WI38 (cell line): Measurements from ENCODE around the gene RUNX2.

Experiments
- H3K4me3 ChIP-seq: 2 replicates; pipeline ENCODE4 v1.5.1; 2011; ENCODE audit warnings: low read depth, mild to moderate bottlenecking, control low read depth, low read length
- TF ChIP-seq, protein P1 (sequence below): IDR thresholded peaks from 2 replicates; pipeline ENCODE4 v1.5.1; 2012; ENCODE audit warnings: low read depth, mild to moderate bottlenecking, control low read depth, low read length

Gene RUNX2

DNA sequence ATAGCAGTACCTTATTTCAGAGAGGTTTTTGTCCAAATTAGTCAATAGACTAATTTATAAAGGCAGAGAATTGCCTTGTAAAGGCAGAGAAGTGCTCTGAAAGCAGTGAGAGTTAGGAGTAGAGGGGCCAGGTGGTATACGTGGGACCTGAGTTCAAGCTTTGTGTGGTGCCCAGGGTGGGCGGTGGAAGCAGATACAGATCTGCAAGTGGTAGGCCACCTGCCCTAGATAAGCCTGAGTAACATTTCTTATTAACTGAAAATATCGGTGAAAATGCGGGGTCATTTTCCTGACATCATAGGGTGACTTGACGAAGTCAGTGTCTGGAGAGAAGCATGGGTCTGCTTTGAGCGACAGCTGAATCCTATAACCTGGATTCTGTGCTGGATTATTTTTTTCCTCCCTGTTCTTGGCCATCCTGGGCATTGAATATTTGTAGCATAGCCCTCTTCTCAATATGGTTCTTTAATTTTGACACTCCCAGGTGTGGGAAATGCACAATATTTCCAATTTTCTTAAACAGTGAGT lies 111.8 kb downstream of the RUNX2 start:
- TF ChIP-seq, protein P1, sequence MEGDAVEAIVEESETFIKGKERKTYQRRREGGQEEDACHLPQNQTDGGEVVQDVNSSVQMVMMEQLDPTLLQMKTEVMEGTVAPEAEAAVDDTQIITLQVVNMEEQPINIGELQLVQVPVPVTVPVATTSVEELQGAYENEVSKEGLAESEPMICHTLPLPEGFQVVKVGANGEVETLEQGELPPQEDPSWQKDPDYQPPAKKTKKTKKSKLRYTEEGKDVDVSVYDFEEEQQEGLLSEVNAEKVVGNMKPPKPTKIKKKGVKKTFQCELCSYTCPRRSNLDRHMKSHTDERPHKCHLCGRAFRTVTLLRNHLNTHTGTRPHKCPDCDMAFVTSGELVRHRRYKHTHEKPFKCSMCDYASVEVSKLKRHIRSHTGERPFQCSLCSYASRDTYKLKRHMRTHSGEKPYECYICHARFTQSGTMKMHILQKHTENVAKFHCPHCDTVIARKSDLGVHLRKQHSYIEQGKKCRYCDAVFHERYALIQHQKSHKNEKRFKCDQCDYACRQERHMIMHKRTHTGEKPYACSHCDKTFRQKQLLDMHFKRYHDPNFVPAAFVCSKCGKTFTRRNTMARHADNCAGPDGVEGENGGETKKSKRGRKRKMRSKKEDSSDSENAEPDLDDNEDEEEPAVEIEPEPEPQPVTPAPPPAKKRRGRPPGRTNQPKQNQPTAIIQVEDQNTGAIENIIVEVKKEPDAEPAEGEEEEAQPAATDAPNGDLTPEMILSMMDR, result no peak
- no peak overlapping the region for H3K4me3 ChIP-seq

DNA sequence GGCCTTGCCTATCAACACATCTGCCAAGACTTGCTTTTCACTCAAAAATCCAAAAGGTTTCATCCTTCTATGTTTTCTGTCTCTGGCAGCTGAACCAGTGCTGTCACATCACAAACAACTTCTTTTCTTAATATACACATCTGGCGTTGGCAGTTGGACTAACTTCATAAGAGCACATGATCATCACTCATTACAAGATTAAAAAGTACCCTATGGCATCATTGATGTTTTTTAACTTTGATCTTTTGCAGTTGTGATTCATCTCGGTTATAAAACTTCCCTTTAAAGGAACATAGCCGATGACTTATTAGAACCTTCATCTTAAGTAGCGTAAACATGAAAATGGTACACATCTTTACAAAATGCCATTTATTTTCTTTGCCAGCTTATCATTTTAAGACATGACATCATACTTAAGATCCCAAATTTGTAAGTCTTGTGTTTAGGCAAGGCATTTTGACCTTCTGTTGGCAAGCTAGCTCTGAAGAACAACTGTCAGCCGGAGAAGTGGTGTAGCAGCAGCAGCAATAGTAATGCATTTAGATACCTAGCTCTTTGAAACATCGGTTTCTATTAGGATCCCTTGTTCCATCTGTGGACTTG lies 113.8 kb downstream of the RUNX2 start:
- H3K4me3 ChIP-seq, result no peak overlapping the region
- TF ChIP-seq, protein P1, result no peak

DNA sequence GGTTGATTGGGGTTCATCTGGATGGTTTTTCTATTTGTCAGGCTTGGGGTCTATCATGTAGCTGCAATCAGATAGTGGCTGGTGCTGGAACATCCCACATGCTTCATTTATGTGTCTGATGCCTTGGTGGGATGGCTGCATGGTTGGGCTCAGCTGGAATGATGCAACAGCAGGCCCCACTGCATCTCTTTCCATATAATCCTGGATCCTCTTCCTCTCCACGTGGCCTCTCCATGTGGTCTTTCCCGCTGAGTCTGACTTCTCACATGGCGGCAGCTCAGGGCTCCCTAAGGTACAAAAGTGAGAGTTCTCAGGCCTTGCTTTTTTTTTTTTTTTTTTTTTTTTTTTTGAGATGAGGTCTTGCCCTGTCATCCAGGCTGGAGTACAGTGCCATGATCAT lies 114.6 kb downstream of the RUNX2 start:
- H3K4me3 ChIP-seq, result no peak overlapping the region
- TF ChIP-seq, protein P1, result no peak

DNA sequence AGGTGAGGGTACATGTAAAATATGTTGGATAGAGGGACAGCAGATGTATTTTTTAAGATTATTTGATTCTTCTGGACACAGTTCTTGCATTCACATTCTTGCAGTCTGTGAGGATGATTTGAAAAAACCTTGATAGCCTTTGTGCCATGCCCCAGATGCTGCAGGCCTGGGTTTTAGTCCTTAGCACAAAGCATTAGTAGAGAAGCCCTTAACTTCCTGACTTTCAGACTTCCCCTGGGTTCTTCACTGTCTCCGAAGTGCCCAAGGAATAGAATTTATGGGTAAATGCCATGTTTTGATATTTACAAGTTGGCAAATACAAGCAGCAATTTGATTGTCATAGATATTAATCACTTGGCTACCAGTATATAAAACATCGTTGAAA lies 117.2 kb downstream of the RUNX2 start:
- H3K4me3 ChIP-seq, result 0 out of 2 replicates have a peak overlapping the region, but pooled peaks have one; percentile 10
- TF ChIP-seq, protein P1, result no peak

DNA sequence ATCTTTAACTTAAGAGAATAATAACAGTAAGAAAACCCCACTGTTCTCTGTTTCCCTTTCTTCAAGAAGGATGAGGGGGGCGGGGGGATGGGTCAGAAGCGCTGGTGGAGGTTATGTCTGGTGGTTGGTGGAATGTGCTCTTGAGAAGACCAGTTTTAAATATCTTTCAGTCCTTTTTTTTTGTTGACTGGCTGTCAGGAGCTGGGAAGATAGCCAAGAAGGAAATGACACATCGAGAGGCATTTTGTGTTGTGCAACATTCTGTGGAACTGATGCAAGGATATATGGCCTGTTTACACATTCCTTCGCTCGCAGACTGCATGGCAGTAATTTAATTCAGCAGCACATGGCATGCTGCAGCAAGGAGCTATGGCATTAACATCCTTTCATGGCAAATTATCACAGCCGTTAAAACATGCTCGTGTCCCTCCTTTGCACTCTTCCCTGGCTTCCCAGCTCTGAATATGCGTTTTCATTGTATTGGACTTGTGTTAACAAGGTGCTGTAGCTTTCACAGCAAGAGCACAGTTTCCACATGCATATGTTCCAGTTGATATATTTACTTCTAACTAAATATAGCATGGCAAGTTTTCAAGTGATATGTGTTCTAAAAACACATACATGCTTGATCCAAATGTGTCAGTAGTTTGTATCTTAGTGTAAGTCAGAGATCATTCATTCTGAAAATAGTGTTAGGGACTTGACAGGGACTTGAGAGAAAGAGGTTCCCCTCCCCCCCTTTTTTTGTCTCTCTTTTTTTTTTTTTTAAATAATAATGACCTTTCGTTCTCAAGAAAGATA lies 117.8 kb downstream of the RUNX2 start:
- peak overlapping the region; percentile 14; the same call in 1 of the 2 replicates for H3K4me3 ChIP-seq
- TF ChIP-seq, protein P1, result no peak

DNA sequence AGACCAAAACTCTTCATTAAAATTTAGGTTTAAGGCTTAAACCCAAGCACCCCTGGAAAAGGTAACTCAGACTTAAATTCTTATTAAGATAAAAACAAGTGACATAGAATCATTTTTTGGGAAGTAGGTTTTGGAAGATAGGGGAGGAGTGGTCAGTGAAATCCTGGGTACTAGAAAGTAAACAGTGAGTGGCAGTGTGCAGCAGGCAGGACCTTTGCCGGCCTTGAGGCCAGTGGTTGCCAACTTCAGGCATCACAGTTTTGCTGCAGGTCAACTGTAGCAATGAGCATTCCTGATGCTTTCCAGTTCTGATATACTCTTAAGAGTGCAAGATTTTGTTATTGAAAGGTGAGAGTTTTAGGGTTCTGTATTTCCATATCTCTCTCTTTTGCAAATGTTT lies 118.9 kb downstream of the RUNX2 start:
- H3K4me3 ChIP-seq, result no peak overlapping the region
- TF ChIP-seq, protein P1, result no peak

DNA sequence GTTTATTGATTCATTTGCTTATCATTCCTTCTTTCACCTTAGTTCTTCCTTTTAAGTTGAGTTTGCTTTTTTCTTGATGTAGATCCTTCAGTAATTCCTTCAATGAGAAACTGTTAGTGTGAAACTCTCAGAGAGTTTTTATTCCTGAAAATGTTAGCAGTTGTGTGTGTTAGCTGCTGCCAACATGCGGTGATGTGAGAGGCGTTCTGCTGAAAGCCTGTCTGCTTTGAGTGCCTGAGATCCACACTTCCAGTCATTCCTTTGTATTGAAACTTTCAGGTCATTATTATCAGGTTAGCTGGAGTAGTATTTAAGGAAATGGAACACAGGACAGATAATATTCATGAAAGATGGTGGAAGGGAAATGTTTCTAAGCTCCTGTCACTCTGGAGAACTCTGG lies 119.6 kb downstream of the RUNX2 start:
- TF ChIP-seq, protein P1, result no peak
- H3K4me3 ChIP-seq, result no peak overlapping the region
